Mesenchymal stem cell (in vitro differentiated cells and primary cell): ENCODE data around the gene CTXN3.

Experiments used
- DNase-seq: peaks from one replicate; pipeline ENCODE4 v3.0.0-alpha.2; 2013
- H2AFZ ChIP-seq: one replicate; pipeline ENCODE4 v1.6.1; 2013; ENCODE audit warnings: low read depth, mild to moderate bottlenecking, control low read depth, inconsistent platforms, low read length, moderate library complexity
- H2AK5ac ChIP-seq: 2 replicates; pipeline ENCODE4 v1.6.1; 2013; ENCODE audit warnings: low read length, moderate library complexity, mild to moderate bottlenecking, inconsistent platforms; ENCODE audit not compliant: severe bottlenecking
- H2BK120ac ChIP-seq: one replicate; pipeline ENCODE4 v1.6.1; 2013; ENCODE audit warnings: low read depth, mild to moderate bottlenecking, inconsistent platforms, low read length, moderate library complexity
- H2BK12ac ChIP-seq, 2 experiments: one replicate each; pipeline ENCODE4 v1.6.1; 2013; ENCODE audit warnings: inconsistent platforms in 2 of 2, low read length in 2 of 2, mild to moderate bottlenecking in 2 of 2, moderate library complexity in 2 of 2, control low read depth in 1 of 2
- H2BK15ac ChIP-seq: one replicate; pipeline ENCODE4 v1.6.1; 2013; ENCODE audit warnings: mild to moderate bottlenecking, low read depth, inconsistent platforms; ENCODE audit not compliant: poor library complexity, severe bottlenecking
- H2BK5ac ChIP-seq: 2 replicates; pipeline ENCODE4 v1.6.1; 2013; ENCODE audit warnings: low read depth, mild to moderate bottlenecking, low read length, control low read depth, inconsistent platforms; ENCODE audit not compliant: poor library complexity, severe bottlenecking
- H3K14ac ChIP-seq, 2 experiments: one replicate each; pipeline ENCODE4 v1.6.1; 2013; ENCODE audit warnings: inconsistent platforms in 2 of 2, low read length in 2 of 2, control low read depth in 1 of 2, mild to moderate bottlenecking in 1 of 2, moderate library complexity in 1 of 2
- H3K18ac ChIP-seq, 2 experiments: one replicate each; pipeline ENCODE4 v1.6.1; 2013; ENCODE audit warnings: inconsistent platforms in 2 of 2, low read length in 2 of 2, control low read depth in 1 of 2, low read depth in 1 of 2, mild to moderate bottlenecking in 1 of 2
- H3K23ac ChIP-seq, 2 experiments: one replicate each; pipeline ENCODE4 v1.6.1; 2013; ENCODE audit warnings: inconsistent platforms in 2 of 2, low read length in 2 of 2, mild to moderate bottlenecking in 2 of 2, moderate library complexity in 2 of 2, control low read depth in 1 of 2
- H3K27ac ChIP-seq: 2 replicates; pipeline ENCODE4 v1.5.1; 2013; ENCODE audit warnings: mild to moderate bottlenecking, moderate library complexity, low read length, control low read depth, inconsistent platforms; ENCODE audit not compliant: poor library complexity, severe bottlenecking
- H3K27me3 ChIP-seq, 2 experiments: 2 replicates each; pipeline versions ENCODE4 v1.6.1 to v1.7.0; 2013; ENCODE audit warnings: low read length in 2 of 2, mild to moderate bottlenecking in 2 of 2, moderate library complexity in 2 of 2, control low read depth in 1 of 2, inconsistent platforms in 1 of 2; ENCODE audit not compliant: control insufficient read depth in 1 of 2, insufficient read depth in 1 of 2
- H3K36me3 ChIP-seq, 2 experiments: 2 replicates each; pipeline versions ENCODE4 v1.6.1 to v1.7.0; 2013; ENCODE audit warnings: low read length in 2 of 2, control low read depth in 1 of 2, inconsistent platforms in 1 of 2, low read depth in 1 of 2, mild to moderate bottlenecking in 1 of 2; ENCODE audit not compliant: insufficient read depth in 2 of 2, control insufficient read depth in 1 of 2
- H3K4ac ChIP-seq, 2 experiments: one replicate each; pipeline ENCODE4 v1.6.1; 2013; ENCODE audit warnings: inconsistent platforms in 2 of 2, low read length in 2 of 2, mild to moderate bottlenecking in 2 of 2, moderate library complexity in 2 of 2, control low read depth in 1 of 2, low read depth in 1 of 2
- H3K4me1 ChIP-seq: 2 replicates; pipeline ENCODE4 v1.6.1; 2013; ENCODE audit warnings: low read depth, low read length, control low read depth; ENCODE audit not compliant: control insufficient read depth, insufficient read depth
- H3K4me2 ChIP-seq: 2 replicates; pipeline ENCODE4 v1.6.1; 2013; ENCODE audit warnings: low read length, mild to moderate bottlenecking, inconsistent platforms; ENCODE audit not compliant: poor library complexity, severe bottlenecking
- H3K4me3 ChIP-seq, 2 experiments: 2 replicates each; pipeline versions ENCODE4 v1.5.1 to v1.7.0; 2013; ENCODE audit warnings: low read length in 2 of 2, mild to moderate bottlenecking in 2 of 2, control low read depth in 1 of 2, low read depth in 1 of 2; ENCODE audit not compliant: insufficient read depth in 1 of 2
- H3K79me1 ChIP-seq: replicated peaks from 2 replicates; pipeline ENCODE4 v1.6.1; 2013; ENCODE audit warnings: mild to moderate bottlenecking, control low read depth, low read length, inconsistent platforms; ENCODE audit not compliant: poor library complexity, severe bottlenecking
- H3K9ac ChIP-seq: 2 replicates; pipeline ENCODE4 v1.7.0; 2013; ENCODE audit warnings: mild to moderate bottlenecking, low read length, moderate library complexity
- H3K9me3 ChIP-seq: 2 replicates; pipeline ENCODE4 v1.7.0; 2013; ENCODE audit warnings: mild to moderate bottlenecking, low read length; ENCODE audit not compliant: control insufficient read depth
- H4K8ac ChIP-seq: one replicate; pipeline ENCODE4 v1.6.1; 2013; ENCODE audit warnings: inconsistent platforms, mild to moderate bottlenecking, low read length, moderate library complexity
- H4K91ac ChIP-seq: one replicate; pipeline ENCODE4 v1.6.1; 2013; ENCODE audit warnings: mild to moderate bottlenecking, low read length, inconsistent platforms
- WGBS: methylation state at CpG from one replicate; pipeline ENCODE4 v1.1.7; 2013; ENCODE audit warnings: mixed read lengths; 5-methylcytosine and 5-hydroxymethylcytosine counted together

CTXN3 gene

DNA sequence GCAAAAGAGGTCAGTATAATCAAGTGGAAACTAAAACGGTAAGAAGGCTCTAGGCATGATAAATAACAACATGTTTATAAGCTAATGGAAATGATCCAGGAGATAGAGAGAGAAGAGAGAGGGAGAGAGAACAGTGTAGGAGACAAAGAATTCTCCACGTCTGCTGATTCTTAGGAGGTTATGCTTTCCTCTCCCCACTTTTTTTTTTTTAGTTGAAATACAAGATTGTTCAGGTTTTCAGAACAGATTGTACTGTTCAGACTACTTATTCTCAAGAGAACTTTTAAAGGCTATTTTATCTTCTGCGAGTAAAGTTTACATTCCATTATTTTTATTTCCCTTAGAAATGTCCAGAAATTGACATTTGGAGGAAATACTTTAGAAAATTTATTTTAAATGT is 58.3 kb downstream of the CTXN3 start:
- Histone ChIP-seq H2BK15ac (no peak overlapping the region), H2BK12ac (no peak overlapping the region), H3K4me3 (no peak overlapping the region), H3K23ac (no peak overlapping the region), H2BK120ac (no peak overlapping the region), H3K27me3 (no peaks in the 10 kb centered on the region), H4K8ac (no peak overlapping the region), H3K18ac (no peak overlapping the region), H3K4ac (no peak overlapping the region), H3K36me3 (no peaks in the 10 kb centered on the region), H3K27ac (no peak overlapping the region), H2AK5ac (no peak overlapping the region), H3K9me3 (no peaks in the 10 kb centered on the region), H2BK5ac (no peak overlapping the region), H3K9ac (no peak overlapping the region), H3K14ac (no peak overlapping the region), H3K79me1 (no peaks in the 10 kb centered on the region), H3K4me2 (no peak overlapping the region), H2AFZ (no peak overlapping the region), H3K4me1 (no peaks in the 10 kb centered on the region), H4K91ac (no peak overlapping the region)
- 45% methylated on average over 1 of the region's 3 CpGs for WGBS
- no peak for DNase-seq
